ENCODE data around the gene LRPAP1.

LRPAP1 gene

GRCh38 chr4:3491681-3492405 is 40.4 kb downstream of the LRPAP1 start:
- FAIRE-seq (no peak), DNase-seq (ENCODE audit: extremely low spot score, insufficient read length, low read depth) (no peak)

GRCh38 chr4:3489451-3489962 is 42.7 kb downstream of the LRPAP1 start:
- FAIRE-seq (no peak), DNase-seq (ENCODE audit: extremely low spot score, insufficient read length, low read depth) (no peak)

GRCh38 chr4:3488820-3489219 is 43.4 kb downstream of the LRPAP1 start:
- FAIRE-seq: no peak
- no peak for DNase-seq (ENCODE audit: extremely low spot score, insufficient read length, low read depth)

GRCh38 chr4:3487861-3488260 is 44.4 kb downstream of the LRPAP1 start:
- no peak for FAIRE-seq
- no peak for DNase-seq (ENCODE audit: extremely low spot score, insufficient read length, low read depth)

GRCh38 chr4:3486541-3487540 is 45.4 kb downstream of the LRPAP1 start:
- DNase-seq (ENCODE audit: extremely low spot score, insufficient read length, low read depth): no peak
- FAIRE-seq: no peak

- DNase-seq (ENCODE audit: extremely low spot score, insufficient read length, low read depth) (no peak), FAIRE-seq (no peak)
Measured at GRCh38 chr4:3485886-3486540, 46.2 kb downstream of the LRPAP1 start.

GRCh38 chr4:3485011-3485791 is 47.0 kb downstream of the LRPAP1 start:
- DNase-seq (ENCODE audit: extremely low spot score, insufficient read length, low read depth): no peak
- peak; percentile 61 for FAIRE-seq

GRCh38 chr4:3484057-3484973 is 47.9 kb downstream of the LRPAP1 start:
- FAIRE-seq: no peak
- no peak for DNase-seq (ENCODE audit: extremely low spot score, insufficient read length, low read depth)

- DNase-seq (ENCODE audit: extremely low spot score, insufficient read length, low read depth) (no peak), FAIRE-seq (no peak)
Measured at GRCh38 chr4:3483471-3483921, 48.7 kb downstream of the LRPAP1 start.

GRCh38 chr4:3482707-3483106 is 49.5 kb downstream of the LRPAP1 start:
- FAIRE-seq (no peak), DNase-seq (ENCODE audit: extremely low spot score, insufficient read length, low read depth) (no peak)

- no peak for DNase-seq (ENCODE audit: extremely low spot score, insufficient read length, low read depth)
- FAIRE-seq: no peak
Measured at GRCh38 chr4:3481783-3482393, 50.3 kb downstream of the LRPAP1 start.

- DNase-seq (ENCODE audit: extremely low spot score, insufficient read length, low read depth) (no peak), FAIRE-seq (no peak)
Measured at GRCh38 chr4:3481113-3481531, 51.1 kb downstream of the LRPAP1 start.

- DNase-seq (ENCODE audit: extremely low spot score, insufficient read length, low read depth): peak; percentile 51
- peak; percentile 87 for FAIRE-seq
Measured at GRCh38 chr4:3480528-3481112, 51.6 kb downstream of the LRPAP1 start.

- DNase-seq (ENCODE audit: extremely low spot score, insufficient read length, low read depth) (no peak), FAIRE-seq (no peak)
Measured at GRCh38 chr4:3479358-3480101, 52.7 kb downstream of the LRPAP1 start.

- FAIRE-seq (no peak), DNase-seq (ENCODE audit: extremely low spot score, insufficient read length, low read depth) (no peak)
Measured at GRCh38 chr4:3478446-3479357, 53.5 kb downstream of the LRPAP1 start.
